ENCODE results near the gene PLEKHG2. TPM values are rescaled to one million over a fixed set of nuclear protein-coding genes. Genes with fewer than 3 reads are reported as not detected.

Gene PLEKHG2
- total and polyA plus RNA-seq, 9 of the 15 experiments (the other 6 are each of a cell fraction or from before 2014, with no cell fraction given) = 0.98 to 45.7 (median 9.8) TPM

- BruUV-seq (replicated peaks) = no TSS peak
- intact Hi-C loops (cut with micrococcal nuclease) (no loop called here), in situ Hi-C loops (cut with MboI) (no loop called here)
- CTCF ChIA-PET (ENCODE audit: low intra/inter-chr PET ratio) = no interaction called here
- H3K4me2 ChIP-seq (ENCODE audit: insufficient read depth, low read length) = no peak overlapping the region
- no peaks in the 10 kb centered on the region for H3K9me3 ChIP-seq (replicated peaks; ENCODE audit: control insufficient read depth, insufficient read depth, low read depth, low read length)
- H3K27me3 ChIP-seq (ENCODE audit: control insufficient read depth in 2 of 2, insufficient read depth in 2 of 2, low read length in 2 of 2) = no peaks in the 10 kb centered on the region
- peaks cover 28 to 37% of the 10 kb centered on the region in 2 experiments for H3K4me1 ChIP-seq (replicated peaks in 1 of 2; ENCODE audit: control insufficient read depth in 2 of 2, insufficient read depth in 2 of 2, low read length in 2 of 2)
- DNase-seq (ENCODE audit: extremely low read depth in 1 of 4, low spot score in 3 of 4) (no peak), FAIRE-seq (no peak), ATAC-seq (no peak)
- POLR2A ChIA-PET = interaction anchor here (0.5 to 6.2 kb wide), 8 partner anchors 9 to 730 kb away, joined by 3 to 141 read pairs (median 3); no protein-coding TSS in a partner anchor
- peaks cover 32% of the 10 kb centered on the region for H3K79me2 ChIP-seq (ENCODE audit: control insufficient read depth, insufficient read depth, low read length)
- peaks cover 21% of the 10 kb centered on the region for H4K20me1 ChIP-seq (replicated peaks; ENCODE audit: control insufficient read depth, insufficient read depth, low read length)
- peak overlapping the region in 1 of 2 experiments; percentile 58; a peak in 1 of 4 replicates for H3K9ac ChIP-seq (ENCODE audit: insufficient read depth in 1 of 2, low read depth in 2 of 2, low read length in 2 of 2)
- H3K4me3 ChIP-seq = no peak overlapping the region
- H3K27ac ChIP-seq (ENCODE audit: extremely low read depth, low read depth, low read length) = no peak overlapping the region
- H3K36me3 ChIP-seq (ENCODE audit: control insufficient read depth, insufficient read depth, low read length) = peaks cover 37% of the 10 kb centered on the region
- 87% methylated on average over 8 of the region's 8 CpGs for WGBS (ENCODE audit: insufficient coverage, low coverage, missing lambda C conversion rate)
- no peak overlapping the region for H2AFZ ChIP-seq (ENCODE audit: low read depth, low read length)
- H3K9me1 ChIP-seq (ENCODE audit: control insufficient read depth, insufficient read depth, low read length) = no peaks in the 10 kb centered on the region
- TF ChIP-seq ZKSCAN3 (CRISPR knock-in tag; IDR thresholded peaks at IDR 0.05) = no peak
- TF ChIP-seq NBN (IDR thresholded peaks at IDR 0.05; ENCODE audit: low read depth) = no peak
- TF ChIP-seq ZFP30 (CRISPR knock-in tag; IDR thresholded peaks at IDR 0.05; ENCODE audit: borderline replicate concordance) = no peak
- TF ChIP-seq ASH1L (IDR thresholded peaks at IDR 0.05; ENCODE audit: borderline replicate concordance, low read depth, partially characterized antibody) = no peak
- no peak for TF ChIP-seq SMAD3 (CRISPR knock-in tag; conservative IDR thresholded peaks at IDR 0.05)
- TF ChIP-seq LEF1 (IDR thresholded peaks at IDR 0.05) = no peak
- TF ChIP-seq JUND (IDR thresholded peaks at IDR 0.05; ENCODE audit: borderline replicate concordance, low read depth, low read length) = no peak
- TF ChIP-seq JUND (tag; IDR thresholded peaks at IDR 0.05; ENCODE audit: borderline replicate concordance, low read depth, low read length) = no peak
- TF ChIP-seq HNRNPLL (IDR thresholded peaks at IDR 0.05; ENCODE audit: low read depth, low read length, poor library complexity, severe bottlenecking) = no peak
- peak; percentile 23; the same call in 1 of the 2 replicates for TF ChIP-seq ZBTB33 (CRISPR knock-in tag; IDR thresholded peaks at IDR 0.05)
- TF ChIP-seq FOXO4 (CRISPR knock-in tag; IDR thresholded peaks at IDR 0.05) = no peak
- TF ChIP-seq ZNF551 (CRISPR knock-in tag; IDR thresholded peaks at IDR 0.05) = no peak
- TF ChIP-seq ATF1 (CRISPR knock-in tag; IDR thresholded peaks at IDR 0.05) = no peak
- no peak for TF ChIP-seq ATF1 (tag; IDR thresholded peaks at IDR 0.05)
- no peak for TF ChIP-seq HOMEZ (CRISPR knock-in tag; IDR thresholded peaks at IDR 0.05)
- no peak for TF ChIP-seq E2F4 (CRISPR knock-in tag; IDR thresholded peaks at IDR 0.05; ENCODE audit: low read depth)
These were observed 20.2 kb downstream of the PLEKHG2 start for GRCh38 chr19:39432677-39433025.
